ENCODE results near the gene EPX.

Gene EPX

GRCh38 chr17:58200024-58200633 lies 7.6 kb downstream of the EPX start:
- peak; percentile 86 for DNase-seq
- TF ChIP-seq, protein P1, sequence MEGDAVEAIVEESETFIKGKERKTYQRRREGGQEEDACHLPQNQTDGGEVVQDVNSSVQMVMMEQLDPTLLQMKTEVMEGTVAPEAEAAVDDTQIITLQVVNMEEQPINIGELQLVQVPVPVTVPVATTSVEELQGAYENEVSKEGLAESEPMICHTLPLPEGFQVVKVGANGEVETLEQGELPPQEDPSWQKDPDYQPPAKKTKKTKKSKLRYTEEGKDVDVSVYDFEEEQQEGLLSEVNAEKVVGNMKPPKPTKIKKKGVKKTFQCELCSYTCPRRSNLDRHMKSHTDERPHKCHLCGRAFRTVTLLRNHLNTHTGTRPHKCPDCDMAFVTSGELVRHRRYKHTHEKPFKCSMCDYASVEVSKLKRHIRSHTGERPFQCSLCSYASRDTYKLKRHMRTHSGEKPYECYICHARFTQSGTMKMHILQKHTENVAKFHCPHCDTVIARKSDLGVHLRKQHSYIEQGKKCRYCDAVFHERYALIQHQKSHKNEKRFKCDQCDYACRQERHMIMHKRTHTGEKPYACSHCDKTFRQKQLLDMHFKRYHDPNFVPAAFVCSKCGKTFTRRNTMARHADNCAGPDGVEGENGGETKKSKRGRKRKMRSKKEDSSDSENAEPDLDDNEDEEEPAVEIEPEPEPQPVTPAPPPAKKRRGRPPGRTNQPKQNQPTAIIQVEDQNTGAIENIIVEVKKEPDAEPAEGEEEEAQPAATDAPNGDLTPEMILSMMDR (IDR thresholded peaks at IDR 0.05; ENCODE audit: low read depth, low read length) = peak; percentile 87
- peaks cover 18% of the 10 kb centered on the region for H3K27me3 ChIP-seq
- H3K9me3 ChIP-seq = no peaks in the 10 kb centered on the region
- peak overlapping the region; percentile 31 for H3K4me3 ChIP-seq (ENCODE audit: low read depth, low read length)
- no peaks in the 10 kb centered on the region for H3K4me1 ChIP-seq
- H3K36me3 ChIP-seq = no peaks in the 10 kb centered on the region

- peaks cover 4% of the 10 kb centered on the region; the same call in 1 of the 2 replicates for H3K27me3 ChIP-seq
- no peak overlapping the region for H3K4me3 ChIP-seq (ENCODE audit: low read depth, low read length)
- H3K36me3 ChIP-seq = no peaks in the 10 kb centered on the region
- no peak for DNase-seq
- H3K4me1 ChIP-seq = no peaks in the 10 kb centered on the region
- H3K9me3 ChIP-seq = no peaks in the 10 kb centered on the region
- TF ChIP-seq, protein P1 (IDR thresholded peaks at IDR 0.05; ENCODE audit: low read depth, low read length) = no peak
These were observed 10.3 kb downstream of the EPX start for GRCh38 chr17:58202859-58203258.

- no peaks in the 10 kb centered on the region for H3K27me3 ChIP-seq
- no peaks in the 10 kb centered on the region for H3K36me3 ChIP-seq
- DNase-seq = no peak
- H3K4me1 ChIP-seq = no peaks in the 10 kb centered on the region
- H3K9me3 ChIP-seq = no peaks in the 10 kb centered on the region
- TF ChIP-seq, protein P1 (IDR thresholded peaks at IDR 0.05; ENCODE audit: low read depth, low read length) = no peak
- H3K4me3 ChIP-seq (ENCODE audit: low read depth, low read length) = no peak overlapping the region
These were observed 12.3 kb downstream of the EPX start for GRCh38 chr17:58204796-58205195.

DNA sequence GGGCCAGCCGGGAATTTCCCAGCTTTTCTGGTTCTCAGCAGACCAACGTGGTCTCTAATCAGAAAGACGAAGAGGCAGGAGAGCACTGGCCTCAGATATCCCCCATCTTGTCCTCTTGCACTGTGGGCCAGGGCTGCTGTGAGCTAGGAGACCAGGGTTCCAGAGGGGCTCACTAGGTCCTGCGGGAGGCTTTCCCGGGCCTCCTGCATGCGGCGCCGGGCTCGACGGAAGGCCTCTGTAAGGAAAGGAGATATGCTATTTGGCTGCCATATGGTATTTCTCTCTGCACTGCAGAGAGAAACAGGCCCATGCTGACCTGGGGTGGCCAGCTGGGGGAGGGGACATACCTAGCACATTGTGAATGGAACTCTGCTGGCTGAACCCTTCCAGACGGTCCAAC lies 13.4 kb downstream of the EPX start:
- H3K27me3 ChIP-seq = no peaks in the 10 kb centered on the region
- no peak overlapping the region for H3K4me3 ChIP-seq (ENCODE audit: low read depth, low read length)
- DNase-seq = no peak
- no peaks in the 10 kb centered on the region for H3K36me3 ChIP-seq
- TF ChIP-seq, protein P1 (IDR thresholded peaks at IDR 0.05; ENCODE audit: low read depth, low read length) = no peak
- no peaks in the 10 kb centered on the region for H3K9me3 ChIP-seq
- no peaks in the 10 kb centered on the region for H3K4me1 ChIP-seq

DNA sequence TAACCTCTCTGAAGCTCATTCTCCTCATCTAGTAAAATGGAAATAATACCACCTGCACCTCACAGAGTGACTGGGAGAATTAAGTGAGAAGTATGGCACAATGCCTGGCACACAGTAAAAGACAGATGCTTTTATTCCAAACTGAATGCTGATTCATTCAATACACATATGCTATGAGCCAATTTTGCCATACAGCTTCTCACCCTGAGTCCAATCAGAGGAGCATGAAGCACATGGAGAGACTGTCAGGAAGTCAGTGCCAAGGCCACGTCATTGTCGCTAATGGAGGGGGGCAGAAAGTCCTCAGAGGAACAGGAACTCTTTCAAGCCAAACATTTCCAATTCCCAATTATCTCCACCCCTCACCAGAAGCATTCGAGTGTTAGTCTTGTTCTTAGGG lies 14.9 kb downstream of the EPX start:
- TF ChIP-seq, protein P1 (IDR thresholded peaks at IDR 0.05; ENCODE audit: low read depth, low read length) = no peak
- H3K9me3 ChIP-seq = no peaks in the 10 kb centered on the region
- no peaks in the 10 kb centered on the region for H3K36me3 ChIP-seq
- H3K4me3 ChIP-seq (ENCODE audit: low read depth, low read length) = no peak overlapping the region
- no peak for DNase-seq
- no peaks in the 10 kb centered on the region for H3K27me3 ChIP-seq
- H3K4me1 ChIP-seq = no peaks in the 10 kb centered on the region

DNA sequence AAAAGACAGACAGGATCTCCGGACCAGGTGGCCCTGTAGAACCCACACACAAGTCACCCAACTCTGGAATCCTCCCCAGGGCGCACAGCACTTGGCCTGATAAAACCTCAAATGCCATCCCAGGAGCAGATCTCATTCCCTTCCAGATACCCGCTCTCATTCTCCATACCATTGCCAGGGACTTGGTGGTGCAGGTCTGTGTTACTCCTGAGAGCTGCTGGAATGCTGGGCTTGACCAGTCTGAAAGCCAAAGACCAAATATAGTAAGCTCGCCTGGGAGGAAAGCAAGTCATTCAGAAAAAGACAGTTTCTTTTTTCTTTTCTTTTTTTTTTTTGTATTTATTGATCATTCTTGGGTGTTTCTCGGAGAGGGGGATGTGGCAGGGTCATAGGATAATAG lies 15.8 kb downstream of the EPX start:
- Histone ChIP-seq H3K4me1 (no peaks in the 10 kb centered on the region), H3K9me3 (no peaks in the 10 kb centered on the region), H3K4me3 (ENCODE audit: low read depth, low read length) (no peak overlapping the region), H3K27me3 (no peaks in the 10 kb centered on the region), H3K36me3 (no peaks in the 10 kb centered on the region)
- no peak for DNase-seq
- TF ChIP-seq, protein P1 (IDR thresholded peaks at IDR 0.05; ENCODE audit: low read depth, low read length) = no peak
